HG02759 (cell line): ENCODE data around the gene GNAO1.

Experiments used
- ATAC-seq: cut with Tn5 transposase; IDR thresholded peaks from one replicate; pipeline ENCODE4 v1.9.1; 2021; ENCODE audit warnings: mild to moderate bottlenecking, moderate library complexity; ENCODE audit not compliant: unreplicated experiment

GNAO1 gene

GRCh38 chr16:56282451-56282850 is 91.2 kb downstream of the GNAO1 start:
- ATAC-seq = no peak

GRCh38 chr16:56284521-56284920 is 93.2 kb downstream of the GNAO1 start:
- ATAC-seq = no peak

GRCh38 chr16:56286809-56287208 is 95.5 kb downstream of the GNAO1 start:
- no peak for ATAC-seq

GRCh38 chr16:56288019-56288418 is 96.7 kb downstream of the GNAO1 start:
- no peak for ATAC-seq

GRCh38 chr16:56289416-56289815 is 98.1 kb downstream of the GNAO1 start:
- ATAC-seq = no peak

DNA sequence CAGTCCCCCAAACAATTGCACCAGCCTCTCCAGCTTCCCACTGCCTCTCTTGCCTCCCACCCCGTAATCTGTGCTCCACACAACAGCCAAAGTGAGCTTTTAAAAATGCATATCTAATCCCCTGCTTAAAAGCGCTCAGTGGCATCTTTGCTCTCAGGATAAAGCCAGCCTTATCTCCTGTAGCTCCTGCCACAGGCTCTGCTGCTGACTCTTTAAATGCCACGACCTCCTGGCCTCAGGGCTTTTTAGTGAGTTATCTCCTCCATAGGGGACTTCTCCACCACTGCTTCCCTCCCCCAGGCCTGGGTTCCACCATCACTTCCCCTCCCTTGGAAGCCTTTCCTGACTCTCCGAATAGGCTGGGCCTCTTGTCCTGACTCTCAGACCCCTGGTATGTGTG is 98.6 kb downstream of the GNAO1 start:
- ATAC-seq = no peak

DNA sequence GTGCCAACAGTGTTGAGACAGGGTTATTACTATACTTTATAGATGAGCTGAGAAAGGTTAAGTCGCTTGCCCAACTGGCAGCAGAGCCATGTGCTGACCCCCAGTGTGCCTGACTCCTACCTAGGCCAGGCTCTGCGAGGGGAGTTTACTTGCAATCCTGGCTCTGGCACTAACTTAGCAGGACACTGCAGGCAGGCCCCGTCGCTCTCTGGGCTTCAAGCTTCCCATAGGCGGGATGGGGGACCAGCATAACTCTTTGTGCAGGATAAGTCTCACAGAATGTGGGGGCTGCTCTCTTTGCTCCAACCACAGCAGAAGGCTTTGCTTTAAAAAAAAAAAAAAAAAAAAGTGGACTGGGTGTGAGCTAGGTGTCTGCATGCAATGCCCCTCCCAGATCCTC is 102.7 kb downstream of the GNAO1 start:
- no peak for ATAC-seq

- ATAC-seq = no peak
Measured at GRCh38 chr16:56294579-56294978, 103.3 kb downstream of the GNAO1 start.

- no peak for ATAC-seq
Measured at GRCh38 chr16:56295059-56295665, 103.9 kb downstream of the GNAO1 start.

GRCh38 chr16:56295739-56296527 is 104.6 kb downstream of the GNAO1 start:
- no peak for ATAC-seq

- ATAC-seq = no peak
Measured at GRCh38 chr16:56297684-56298083, 106.4 kb downstream of the GNAO1 start.

- no peak for ATAC-seq
Measured at GRCh38 chr16:56298116-56298515, 106.8 kb downstream of the GNAO1 start.

- ATAC-seq = no peak
Measured at GRCh38 chr16:56298948-56299596, 107.8 kb downstream of the GNAO1 start.

DNA sequence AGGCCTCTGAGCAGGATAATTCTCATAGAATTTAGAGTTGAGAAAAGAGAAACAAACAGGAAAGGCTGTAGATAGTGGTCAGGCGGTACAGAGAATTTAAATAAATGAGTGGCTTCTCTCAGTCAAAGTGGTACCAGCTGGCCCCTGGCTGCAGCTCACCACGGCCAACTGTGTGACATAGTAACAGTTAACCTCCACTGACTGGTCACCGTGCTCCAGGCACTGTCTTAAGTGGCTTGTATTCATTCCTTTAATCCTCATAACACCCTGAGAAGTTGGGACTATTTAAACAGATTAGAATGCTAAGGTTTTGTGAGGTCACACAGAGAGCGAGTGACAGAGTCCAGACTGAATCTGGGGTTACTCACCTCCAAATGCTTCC is 108.9 kb downstream of the GNAO1 start:
- no peak for ATAC-seq

- no peak for ATAC-seq
Measured at GRCh38 chr16:56300891-56301850, 109.9 kb downstream of the GNAO1 start.

- ATAC-seq = no peak
Measured at GRCh38 chr16:56302506-56302905, 111.2 kb downstream of the GNAO1 start.

- ATAC-seq = no peak
Measured at GRCh38 chr16:56303066-56303715, 111.9 kb downstream of the GNAO1 start.

- ATAC-seq = no peak
Measured at GRCh38 chr16:56303880-56304279, 112.6 kb downstream of the GNAO1 start.

DNA sequence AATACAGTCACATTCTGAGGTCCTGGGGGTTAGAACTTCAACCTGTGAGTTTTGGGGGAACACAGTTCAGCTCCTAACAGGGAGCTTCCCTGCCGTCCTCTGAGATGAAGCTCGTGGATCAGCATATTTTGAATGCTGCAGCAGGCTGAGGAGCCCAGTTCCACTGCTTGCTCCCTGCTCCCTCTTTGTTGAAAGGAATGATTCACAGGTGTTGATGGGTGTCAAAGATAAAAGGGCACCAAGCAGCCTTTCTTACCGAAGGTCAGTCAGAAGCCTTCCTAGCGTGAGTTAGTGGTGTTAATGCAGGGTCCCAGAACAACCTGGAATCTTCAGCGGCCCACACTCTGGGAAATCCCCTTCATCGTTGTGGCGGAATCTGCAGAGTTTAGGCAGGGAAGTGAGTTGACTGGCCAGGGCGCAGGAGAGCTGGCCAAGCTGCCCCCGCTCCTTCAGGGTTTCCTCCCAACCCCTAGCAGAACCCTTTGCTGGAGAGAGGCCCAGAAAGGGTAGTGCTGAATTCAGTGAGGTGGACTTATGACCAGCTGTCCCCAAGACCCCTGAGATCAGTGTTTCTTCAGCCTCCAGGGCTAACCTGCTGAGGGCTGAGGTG is 114.8 kb downstream of the GNAO1 start:
- no peak for ATAC-seq
